HepG2 (cell line): ENCODE data around the gene LRRC73. TPM values are rescaled to one million over a fixed set of nuclear protein-coding genes. Genes with fewer than 3 reads are reported as not detected.

Source experiments
- ARID2 ChIP-seq: sonication (generic); formaldehyde crosslinking; IDR thresholded peaks from 2 replicates; pipeline ENCODE4 v1.8.1; 2022; ENCODE audit warnings: mild to moderate bottlenecking, missing genetic modification reagents, borderline replicate concordance
- GATA4 ChIP-seq: sonication (generic); IDR thresholded peaks from 2 replicates; pipeline ENCODE4 v1.6.1; 2016; ENCODE audit warnings: antibody characterized with exemption, low read depth, borderline replicate concordance
- HMG20B ChIP-seq: conservative IDR thresholded peaks from 2 replicates; pipeline ENCODE4 v1.6.1; 2016; ENCODE audit warnings: missing genetic modification reagents, missing compliant biosample characterization
- MXI1 ChIP-seq: IDR thresholded peaks from 3 replicates; pipeline ENCODE4 v1.6.1; 2012; ENCODE audit warnings: low read depth, low read length, inconsistent platforms, borderline replicate concordance
- ZFP62 ChIP-seq: sonication (generic); formaldehyde crosslinking; IDR thresholded peaks from 2 replicates; pipeline ENCODE4 v1.4.0; 2020; ENCODE audit warnings: missing genetic modification reagents
- polyA plus RNA-seq, 8 experiments: library from polyadenylated mRNA; depleted of rRNA in 3 of 8; stranded (reverse) in 7 of 8; unstranded in 1 of 8; fragments of >200 nt; fragmentation: Illumina TruSeq in 4 of 8; extraction: Trizol in 4 of 8; gene quantifications; 2 replicates each; pipeline versions ENCODE4 v1.2.1 to v1.2.3, GENCODE V29; 2011 to 2016; ENCODE audit warnings: low read depth in 4 of 8, missing spikeins in 1 of 8, mixed read lengths in 1 of 8; ENCODE audit not compliant: insufficient read depth in 1 of 8
- total RNA-seq, 5 experiments: library from RNA; depleted of rRNA; stranded (reverse); fragments of >200 nt; fragmentation: Illumina TruSeq; extraction: Trizol; gene quantifications; 2 replicates each; pipeline ENCODE4 v1.2.3, GENCODE V29; 2016; ENCODE audit warnings: low read depth in 1 of 5
- TF ChIP-seq, protein P1 (sequence below), 2 experiments: sonication (generic) in 1 of 2; formaldehyde crosslinking in 1 of 2; IDR thresholded peaks; 2 replicates each; pipeline versions ENCODE4 v1.6.1 to v1.9.0; 2014 to 2022; ENCODE audit warnings: antibody characterized with exemption in 1 of 2, borderline replicate concordance in 1 of 2, inconsistent platforms in 1 of 2, low read depth in 1 of 2, missing genetic modification reagents in 1 of 2
- TF ChIP-seq, protein P2 (sequence below): sonication (generic); formaldehyde crosslinking; IDR thresholded peaks from 2 replicates; pipeline ENCODE4 v1.5.0; 2020; ENCODE audit warnings: missing genetic modification reagents
- TF ChIP-seq, protein P3 (sequence below): sonication (generic); formaldehyde crosslinking; IDR thresholded peaks from one replicate; pipeline ENCODE4 v1.5.1; 2020; ENCODE audit warnings: mild to moderate bottlenecking, missing genetic modification reagents; ENCODE audit errors: not compliant biosample characterization
- TF ChIP-seq, protein P4 (sequence below): sonication (generic); formaldehyde crosslinking; IDR thresholded peaks from 2 replicates; pipeline ENCODE4 v1.4.0; 2020; ENCODE audit warnings: mild to moderate bottlenecking, missing genetic modification reagents

LRRC73 gene
- total and polyA plus RNA-seq, 2 of the 13 experiments (the other 11 are each of a cell fraction or from before 2014, with no cell fraction given): 0.11 to 0.12 TPM

DNA sequence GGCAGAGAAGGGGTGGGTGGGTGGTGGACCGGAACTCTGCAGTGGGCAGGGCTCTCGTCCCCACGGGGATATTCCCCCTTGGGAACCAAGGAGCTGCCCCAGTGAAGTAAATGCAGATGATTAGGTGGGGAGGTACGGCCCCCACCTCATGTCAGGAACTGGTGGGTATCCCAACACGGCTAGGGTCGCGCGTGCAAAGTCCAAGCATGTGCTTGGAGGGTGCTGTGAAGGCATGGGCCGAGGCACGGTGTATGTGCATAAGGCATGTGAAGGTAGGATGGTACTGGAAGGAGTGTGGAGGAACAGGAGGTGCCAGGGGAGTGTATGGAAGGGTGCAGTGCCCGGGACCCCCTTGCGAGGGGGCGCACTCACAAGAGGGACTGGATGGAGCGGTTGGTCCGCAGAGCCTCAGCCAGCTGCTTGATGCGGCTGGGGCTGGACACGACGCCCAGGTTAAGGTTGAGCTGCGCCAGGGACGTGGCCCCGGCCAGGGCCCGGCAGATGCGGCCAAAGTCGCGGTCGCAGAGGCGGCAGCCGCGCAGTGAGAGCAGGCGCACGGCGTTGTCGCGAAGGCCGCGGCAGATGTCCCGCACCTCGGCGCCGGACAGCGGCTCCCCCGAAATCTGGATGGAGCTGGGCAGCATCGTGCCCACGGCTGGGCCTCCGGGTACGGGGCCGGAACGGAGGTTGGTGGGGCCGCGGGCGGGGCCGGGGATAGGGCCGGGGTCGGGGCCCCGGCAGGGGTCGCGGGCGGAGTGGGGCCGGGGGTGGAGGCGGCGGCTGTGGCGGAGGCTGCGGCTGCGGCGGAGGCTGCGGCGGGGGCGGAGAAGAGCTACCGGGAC, 783 bp downstream of the LRRC73 start (continued):
- TF ChIP-seq, protein P1, sequence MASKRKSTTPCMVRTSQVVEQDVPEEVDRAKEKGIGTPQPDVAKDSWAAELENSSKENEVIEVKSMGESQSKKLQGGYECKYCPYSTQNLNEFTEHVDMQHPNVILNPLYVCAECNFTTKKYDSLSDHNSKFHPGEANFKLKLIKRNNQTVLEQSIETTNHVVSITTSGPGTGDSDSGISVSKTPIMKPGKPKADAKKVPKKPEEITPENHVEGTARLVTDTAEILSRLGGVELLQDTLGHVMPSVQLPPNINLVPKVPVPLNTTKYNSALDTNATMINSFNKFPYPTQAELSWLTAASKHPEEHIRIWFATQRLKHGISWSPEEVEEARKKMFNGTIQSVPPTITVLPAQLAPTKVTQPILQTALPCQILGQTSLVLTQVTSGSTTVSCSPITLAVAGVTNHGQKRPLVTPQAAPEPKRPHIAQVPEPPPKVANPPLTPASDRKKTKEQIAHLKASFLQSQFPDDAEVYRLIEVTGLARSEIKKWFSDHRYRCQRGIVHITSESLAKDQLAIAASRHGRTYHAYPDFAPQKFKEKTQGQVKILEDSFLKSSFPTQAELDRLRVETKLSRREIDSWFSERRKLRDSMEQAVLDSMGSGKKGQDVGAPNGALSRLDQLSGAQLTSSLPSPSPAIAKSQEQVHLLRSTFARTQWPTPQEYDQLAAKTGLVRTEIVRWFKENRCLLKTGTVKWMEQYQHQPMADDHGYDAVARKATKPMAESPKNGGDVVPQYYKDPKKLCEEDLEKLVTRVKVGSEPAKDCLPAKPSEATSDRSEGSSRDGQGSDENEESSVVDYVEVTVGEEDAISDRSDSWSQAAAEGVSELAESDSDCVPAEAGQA (IDR thresholded peaks at IDR 0.05; ENCODE audit: low read depth): 0 out of 2 replicates have a peak, but pooled peaks have one; percentile 13
- TF ChIP-seq, protein P1 (CRISPR knock-in tag; IDR thresholded peaks at IDR 0.05; ENCODE audit: borderline replicate concordance): no peak
- TF ChIP-seq, protein P2, sequence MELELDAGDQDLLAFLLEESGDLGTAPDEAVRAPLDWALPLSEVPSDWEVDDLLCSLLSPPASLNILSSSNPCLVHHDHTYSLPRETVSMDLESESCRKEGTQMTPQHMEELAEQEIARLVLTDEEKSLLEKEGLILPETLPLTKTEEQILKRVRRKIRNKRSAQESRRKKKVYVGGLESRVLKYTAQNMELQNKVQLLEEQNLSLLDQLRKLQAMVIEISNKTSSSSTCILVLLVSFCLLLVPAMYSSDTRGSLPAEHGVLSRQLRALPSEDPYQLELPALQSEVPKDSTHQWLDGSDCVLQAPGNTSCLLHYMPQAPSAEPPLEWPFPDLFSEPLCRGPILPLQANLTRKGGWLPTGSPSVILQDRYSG: no peak
- TF ChIP-seq MXI1: no peak; the same call in 2 of the 3 replicates
- TF ChIP-seq ARID2: 0 out of 2 replicates have a peak, but pooled peaks have one; percentile 55
- TF ChIP-seq, protein P3, sequence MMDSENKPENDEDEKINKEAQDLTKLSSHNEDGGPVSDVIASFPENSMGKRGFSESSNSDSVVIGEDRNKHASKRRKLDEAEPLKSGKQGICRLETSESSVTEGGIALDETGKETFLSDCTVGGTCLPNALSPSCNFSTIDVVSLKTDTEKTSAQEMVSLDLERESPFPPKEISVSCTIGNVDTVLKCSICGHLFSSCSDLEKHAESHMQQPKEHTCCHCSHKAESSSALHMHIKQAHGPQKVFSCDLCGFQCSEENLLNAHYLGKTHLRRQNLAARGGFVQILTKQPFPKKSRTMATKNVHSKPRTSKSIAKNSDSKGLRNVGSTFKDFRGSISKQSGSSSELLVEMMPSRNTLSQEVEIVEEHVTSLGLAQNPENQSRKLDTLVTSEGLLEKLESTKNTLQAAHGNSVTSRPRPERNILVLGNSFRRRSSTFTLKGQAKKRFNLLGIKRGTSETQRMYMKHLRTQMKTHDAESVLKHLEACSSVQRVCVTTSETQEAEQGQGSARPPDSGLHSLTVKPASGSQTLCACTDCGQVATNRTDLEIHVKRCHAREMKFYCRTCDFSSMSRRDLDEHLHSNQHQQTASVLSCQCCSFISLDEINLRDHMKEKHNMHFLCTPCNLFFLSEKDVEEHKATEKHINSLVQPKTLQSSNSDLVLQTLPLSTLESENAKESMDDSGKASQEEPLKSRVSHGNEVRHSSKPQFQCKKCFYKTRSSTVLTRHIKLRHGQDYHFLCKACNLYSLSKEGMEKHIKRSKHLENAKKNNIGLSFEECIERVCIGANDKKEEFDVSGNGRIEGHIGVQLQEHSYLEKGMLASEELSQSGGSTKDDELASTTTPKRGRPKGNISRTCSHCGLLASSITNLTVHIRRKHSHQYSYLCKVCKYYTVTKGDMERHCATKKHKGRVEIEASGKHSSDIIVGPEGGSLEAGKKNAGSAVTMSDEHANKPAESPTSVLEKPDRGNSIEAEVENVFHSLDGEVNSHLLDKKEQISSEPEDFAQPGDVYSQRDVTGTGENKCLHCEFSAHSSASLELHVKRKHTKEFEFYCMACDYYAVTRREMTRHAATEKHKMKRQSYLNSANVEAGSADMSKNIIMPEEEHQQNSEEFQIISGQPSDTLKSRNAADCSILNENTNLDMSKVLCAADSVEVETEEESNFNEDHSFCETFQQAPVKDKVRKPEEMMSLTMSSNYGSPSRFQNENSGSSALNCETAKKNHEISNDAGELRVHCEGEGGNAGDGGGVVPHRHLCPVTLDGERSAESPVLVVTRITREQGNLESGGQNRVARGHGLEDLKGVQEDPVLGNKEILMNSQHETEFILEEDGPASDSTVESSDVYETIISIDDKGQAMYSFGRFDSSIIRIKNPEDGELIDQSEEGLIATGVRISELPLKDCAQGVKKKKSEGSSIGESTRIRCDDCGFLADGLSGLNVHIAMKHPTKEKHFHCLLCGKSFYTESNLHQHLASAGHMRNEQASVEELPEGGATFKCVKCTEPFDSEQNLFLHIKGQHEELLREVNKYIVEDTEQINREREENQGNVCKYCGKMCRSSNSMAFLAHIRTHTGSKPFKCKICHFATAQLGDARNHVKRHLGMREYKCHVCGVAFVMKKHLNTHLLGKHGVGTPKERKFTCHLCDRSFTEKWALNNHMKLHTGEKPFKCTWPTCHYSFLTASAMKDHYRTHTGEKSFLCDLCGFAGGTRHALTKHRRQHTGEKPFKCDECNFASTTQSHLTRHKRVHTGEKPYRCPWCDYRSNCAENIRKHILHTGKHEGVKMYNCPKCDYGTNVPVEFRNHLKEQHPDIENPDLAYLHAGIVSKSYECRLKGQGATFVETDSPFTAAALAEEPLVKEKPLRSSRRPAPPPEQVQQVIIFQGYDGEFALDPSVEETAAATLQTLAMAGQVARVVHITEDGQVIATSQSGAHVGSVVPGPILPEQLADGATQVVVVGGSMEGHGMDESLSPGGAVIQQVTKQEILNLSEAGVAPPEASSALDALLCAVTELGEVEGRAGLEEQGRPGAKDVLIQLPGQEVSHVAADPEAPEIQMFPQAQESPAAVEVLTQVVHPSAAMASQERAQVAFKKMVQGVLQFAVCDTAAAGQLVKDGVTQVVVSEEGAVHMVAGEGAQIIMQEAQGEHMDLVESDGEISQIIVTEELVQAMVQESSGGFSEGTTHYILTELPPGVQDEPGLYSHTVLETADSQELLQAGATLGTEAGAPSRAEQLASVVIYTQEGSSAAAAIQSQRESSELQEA (CRISPR knock-in tag): peak; percentile 10
- no peak for TF ChIP-seq GATA4
- TF ChIP-seq ZFP62 (CRISPR knock-in tag): no peak
- TF ChIP-seq HMG20B (CRISPR knock-in tag): no peak
- TF ChIP-seq, protein P4, sequence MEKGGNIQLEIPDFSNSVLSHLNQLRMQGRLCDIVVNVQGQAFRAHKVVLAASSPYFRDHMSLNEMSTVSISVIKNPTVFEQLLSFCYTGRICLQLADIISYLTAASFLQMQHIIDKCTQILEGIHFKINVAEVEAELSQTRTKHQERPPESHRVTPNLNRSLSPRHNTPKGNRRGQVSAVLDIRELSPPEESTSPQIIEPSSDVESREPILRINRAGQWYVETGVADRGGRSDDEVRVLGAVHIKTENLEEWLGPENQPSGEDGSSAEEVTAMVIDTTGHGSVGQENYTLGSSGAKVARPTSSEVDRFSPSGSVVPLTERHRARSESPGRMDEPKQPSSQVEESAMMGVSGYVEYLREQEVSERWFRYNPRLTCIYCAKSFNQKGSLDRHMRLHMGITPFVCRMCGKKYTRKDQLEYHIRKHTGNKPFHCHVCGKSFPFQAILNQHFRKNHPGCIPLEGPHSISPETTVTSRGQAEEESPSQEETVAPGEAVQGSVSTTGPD: no peak
